GM18873 (cell line): ENCODE results near the gene CTNNB1.

Experiments used
- ATAC-seq: cut with Tn5 transposase; IDR thresholded peaks from one replicate; pipeline ENCODE4 v1.9.1; 2021; ENCODE audit warnings: mild to moderate bottlenecking, moderate library complexity, moderate number of reproducible peaks; ENCODE audit not compliant: unreplicated experiment, low FRiP score

CTNNB1 gene

DNA sequence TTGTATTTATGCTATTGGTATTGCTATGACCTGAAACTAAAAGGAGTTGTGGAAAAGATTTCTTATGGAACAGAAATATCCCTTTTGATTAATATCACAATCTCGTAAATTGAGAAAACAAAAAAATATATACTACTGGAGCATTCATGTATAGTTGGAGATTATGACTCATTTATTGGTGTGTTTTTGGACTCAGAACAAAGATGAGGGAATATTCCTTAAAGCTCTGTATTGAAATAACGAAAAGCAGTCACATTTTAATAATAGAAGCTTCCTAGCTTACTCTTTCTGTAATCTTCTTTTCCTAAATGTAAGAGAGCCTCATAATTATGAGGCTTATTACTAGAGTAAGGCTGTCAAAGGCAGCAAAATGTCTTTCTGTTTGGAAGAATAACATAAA is 14.3 kb downstream of the CTNNB1 start:
- ATAC-seq = no peak

DNA sequence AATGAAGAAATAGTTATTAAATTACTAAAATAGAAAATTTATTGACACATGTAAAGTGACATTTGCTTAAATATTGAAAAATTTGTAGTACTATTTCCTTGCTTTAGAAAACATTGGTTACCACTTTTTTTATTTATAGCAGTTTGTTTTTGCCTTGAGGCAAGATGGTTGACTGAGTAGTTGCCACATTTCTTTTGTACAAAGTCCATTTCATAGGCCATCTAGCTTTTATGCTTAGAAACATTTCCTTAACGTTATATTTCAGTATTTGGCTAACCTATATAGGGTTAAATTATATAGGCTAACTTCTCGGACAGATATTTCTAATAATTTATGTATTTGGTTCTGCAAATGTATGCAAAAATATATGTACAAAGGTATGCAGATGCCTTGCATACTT is 17.1 kb downstream of the CTNNB1 start:
- no peak for ATAC-seq

DNA sequence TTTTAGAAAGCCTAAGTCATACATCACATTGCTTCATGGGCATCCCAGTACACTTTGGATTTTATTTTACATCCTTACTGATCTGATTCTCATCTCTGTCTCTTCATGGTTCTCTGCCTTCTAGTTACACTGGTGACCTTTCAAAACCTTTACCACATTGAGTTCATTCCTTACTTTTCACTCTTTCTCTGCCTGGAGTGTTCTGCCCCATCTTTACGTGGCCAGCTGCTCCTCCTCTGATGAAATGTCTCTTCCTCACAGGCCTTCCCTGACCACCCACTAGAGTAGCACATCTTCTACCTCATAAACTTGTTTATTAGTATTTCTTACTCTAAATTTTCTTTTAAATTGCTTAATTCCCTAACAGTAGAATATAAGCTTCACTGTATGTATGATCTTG is 17.7 kb downstream of the CTNNB1 start:
- ATAC-seq = no peak

DNA sequence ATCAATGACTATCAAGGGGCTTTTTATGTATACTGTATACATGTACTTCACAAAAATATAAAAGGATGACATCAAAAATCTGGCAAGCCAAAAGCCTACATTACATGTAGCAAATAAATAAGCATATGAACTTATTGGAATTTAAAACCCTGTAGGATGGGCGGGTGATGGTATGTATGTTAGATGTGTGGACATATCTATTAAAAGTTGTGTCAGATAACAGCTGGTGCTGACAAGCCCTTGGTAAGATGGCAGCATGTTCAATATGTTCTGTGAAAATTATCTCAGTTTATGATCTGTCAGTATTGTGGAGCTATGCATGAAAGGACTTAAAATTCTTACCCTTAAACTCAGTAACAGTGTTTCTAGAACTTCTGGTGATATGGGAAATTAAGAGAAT is 20.1 kb downstream of the CTNNB1 start:
- no peak for ATAC-seq

DNA sequence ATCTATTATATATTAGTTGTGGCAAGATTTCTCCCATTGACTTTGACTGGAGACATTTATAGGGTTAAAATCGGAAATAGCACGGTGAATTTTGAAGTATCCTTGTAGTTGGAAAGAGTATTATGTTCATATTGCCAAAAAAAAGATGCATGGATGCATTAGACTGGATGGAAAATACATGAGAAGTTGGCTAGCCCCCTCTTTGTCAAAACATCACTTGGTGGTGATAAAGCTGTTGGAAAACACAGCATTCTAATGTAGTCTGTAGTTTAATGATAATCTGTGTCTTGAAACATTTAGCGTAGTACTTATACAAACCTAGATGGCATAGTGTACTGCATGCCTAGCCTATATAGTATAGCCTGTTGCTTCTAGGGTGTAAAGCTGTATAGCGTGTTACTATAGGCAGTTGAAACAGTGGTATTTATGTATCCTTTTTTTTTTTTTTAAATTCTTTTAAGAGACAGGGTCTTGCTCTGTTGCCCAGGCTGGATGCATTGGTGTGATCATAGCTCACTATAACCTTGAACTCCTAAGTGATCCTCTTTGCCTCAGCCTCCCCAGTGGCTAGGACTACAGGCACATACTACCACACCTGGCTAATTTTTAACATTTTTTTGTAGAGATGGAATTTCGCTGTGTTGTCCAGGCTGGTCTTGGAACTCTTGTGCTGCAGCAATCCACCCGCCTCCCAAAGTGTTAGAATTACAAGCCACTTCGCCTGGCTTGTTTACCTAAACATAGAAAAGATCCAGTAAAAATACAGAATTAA is 21.8 kb downstream of the CTNNB1 start:
- ATAC-seq = no peak

DNA sequence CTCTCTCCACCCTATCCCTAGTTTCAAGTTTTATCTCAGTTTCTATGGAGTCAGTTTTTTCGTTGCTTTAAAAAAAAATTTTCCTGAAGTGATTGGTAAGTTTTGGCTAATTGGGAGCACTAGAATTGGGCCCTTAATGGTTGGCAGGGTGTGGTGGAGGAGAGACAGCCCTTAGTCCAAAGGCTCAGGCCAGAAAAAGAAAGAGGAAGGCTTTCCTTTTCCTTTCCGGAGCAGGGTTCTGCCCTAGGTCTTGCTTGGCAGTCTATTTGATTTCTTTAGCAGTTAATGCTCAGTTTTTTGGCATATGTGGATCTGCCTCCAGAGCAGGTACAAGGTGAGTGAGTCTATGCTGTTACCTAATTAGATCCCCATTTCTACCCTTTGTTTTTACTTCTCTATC is 22.7 kb downstream of the CTNNB1 start:
- ATAC-seq = no peak

DNA sequence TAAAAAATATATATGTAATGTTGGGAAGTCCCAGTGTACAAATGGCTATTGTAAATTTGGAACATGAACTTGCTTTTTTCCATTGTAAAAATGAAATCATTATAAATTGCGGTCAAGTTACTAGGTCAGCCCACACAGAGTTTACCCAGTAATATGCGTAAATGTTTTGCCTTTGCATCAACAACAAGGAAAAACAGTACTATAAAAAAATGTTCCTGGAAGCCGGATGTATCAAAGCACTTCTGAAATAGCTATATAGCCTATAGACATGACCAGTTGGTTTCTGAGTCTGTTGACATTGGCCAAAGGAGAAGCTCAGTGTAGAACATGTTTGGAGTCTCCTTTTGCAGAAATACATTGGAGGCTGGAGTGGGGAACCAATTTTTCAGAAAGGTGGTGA is 23.2 kb downstream of the CTNNB1 start:
- ATAC-seq = no peak

DNA sequence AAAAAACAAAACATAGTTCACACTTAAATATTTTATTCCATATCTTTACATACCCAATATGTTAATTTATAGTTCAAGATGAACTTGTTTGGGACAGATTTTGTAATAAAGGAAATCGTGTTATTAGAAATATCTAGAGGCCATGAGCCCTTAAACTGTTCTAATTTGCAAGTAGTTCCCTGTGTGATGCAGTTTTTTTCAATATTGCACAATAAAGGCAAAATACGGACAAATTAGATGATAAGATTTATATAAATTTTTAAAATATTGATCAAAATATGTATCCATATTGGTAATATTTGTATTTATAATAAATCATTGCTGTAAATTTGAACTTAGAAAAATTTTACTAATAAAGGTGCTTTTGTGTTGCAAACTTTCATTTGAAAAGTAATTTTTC is 23.8 kb downstream of the CTNNB1 start:
- no peak for ATAC-seq

DNA sequence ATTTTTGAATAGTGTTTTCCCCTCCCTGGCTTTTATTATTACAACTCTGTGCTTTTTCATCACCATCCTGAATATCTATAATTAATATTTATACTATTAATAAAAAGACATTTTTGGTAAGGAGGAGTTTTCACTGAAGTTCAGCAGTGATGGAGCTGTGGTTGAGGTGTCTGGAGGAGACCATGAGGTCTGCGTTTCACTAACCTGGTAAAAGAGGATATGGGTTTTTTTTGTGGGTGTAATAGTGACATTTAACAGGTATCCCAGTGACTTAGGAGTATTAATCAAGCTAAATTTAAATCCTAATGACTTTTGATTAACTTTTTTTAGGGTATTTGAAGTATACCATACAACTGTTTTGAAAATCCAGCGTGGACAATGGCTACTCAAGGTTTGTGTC is 24.4 kb downstream of the CTNNB1 start:
- ATAC-seq = no peak

DNA sequence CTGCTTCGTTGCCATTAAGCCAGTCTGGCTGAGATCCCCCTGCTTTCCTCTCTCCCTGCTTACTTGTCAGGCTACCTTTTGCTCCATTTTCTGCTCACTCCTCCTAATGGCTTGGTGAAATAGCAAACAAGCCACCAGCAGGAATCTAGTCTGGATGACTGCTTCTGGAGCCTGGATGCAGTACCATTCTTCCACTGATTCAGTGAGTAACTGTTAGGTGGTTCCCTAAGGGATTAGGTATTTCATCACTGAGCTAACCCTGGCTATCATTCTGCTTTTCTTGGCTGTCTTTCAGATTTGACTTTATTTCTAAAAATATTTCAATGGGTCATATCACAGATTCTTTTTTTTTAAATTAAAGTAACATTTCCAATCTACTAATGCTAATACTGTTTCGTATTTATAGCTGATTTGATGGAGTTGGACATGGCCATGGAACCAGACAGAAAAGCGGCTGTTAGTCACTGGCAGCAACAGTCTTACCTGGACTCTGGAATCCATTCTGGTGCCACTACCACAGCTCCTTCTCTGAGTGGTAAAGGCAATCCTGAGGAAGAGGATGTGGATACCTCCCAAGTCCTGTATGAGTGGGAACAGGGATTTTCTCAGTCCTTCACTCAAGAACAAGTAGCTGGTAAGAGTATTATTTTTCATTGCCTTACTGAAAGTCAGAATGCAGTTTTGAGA is 25.0 kb downstream of the CTNNB1 start:
- ATAC-seq = no peak

DNA sequence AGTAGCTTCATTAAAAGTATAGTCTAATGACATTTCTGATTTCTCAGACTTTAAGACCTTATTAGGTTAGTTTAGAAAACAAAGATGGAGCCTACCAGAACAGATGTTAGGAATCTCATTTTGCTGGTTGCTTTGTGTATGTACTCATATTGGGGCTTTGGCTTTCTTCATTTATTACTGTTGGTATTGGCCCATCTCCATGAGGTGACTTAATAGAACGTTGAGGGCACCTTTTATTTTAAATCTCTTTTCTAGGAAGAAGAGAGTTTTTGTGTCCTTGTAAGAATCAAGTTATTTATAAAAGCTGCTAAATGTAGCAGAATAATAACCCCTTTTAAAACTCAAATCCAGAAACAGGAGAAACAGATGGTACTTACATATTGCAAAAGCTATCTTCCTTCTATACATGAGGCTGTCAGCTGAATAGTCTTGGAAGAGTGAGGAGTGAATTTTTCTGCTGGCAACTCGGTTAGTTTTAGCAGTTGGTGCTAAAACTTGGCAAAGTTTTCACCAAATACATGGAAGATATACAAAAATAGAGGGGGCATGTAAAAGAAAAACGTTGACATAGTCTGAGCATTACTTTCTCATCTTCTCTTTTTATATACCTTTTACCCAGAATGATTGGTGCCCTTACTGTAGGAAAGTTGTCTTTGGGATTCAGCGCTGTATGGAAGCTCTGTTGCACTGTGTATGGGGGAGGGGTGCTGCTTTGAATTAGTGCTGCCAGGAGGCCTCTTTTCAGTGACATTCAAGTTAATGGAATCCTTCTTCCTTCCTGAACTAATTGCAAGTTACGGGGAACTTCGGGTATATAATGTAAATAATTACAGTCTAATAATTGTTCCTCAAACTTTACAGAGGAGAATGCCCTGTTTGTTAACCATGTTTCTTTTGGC is 35.8 kb downstream of the CTNNB1 start:
- no peak for ATAC-seq

DNA sequence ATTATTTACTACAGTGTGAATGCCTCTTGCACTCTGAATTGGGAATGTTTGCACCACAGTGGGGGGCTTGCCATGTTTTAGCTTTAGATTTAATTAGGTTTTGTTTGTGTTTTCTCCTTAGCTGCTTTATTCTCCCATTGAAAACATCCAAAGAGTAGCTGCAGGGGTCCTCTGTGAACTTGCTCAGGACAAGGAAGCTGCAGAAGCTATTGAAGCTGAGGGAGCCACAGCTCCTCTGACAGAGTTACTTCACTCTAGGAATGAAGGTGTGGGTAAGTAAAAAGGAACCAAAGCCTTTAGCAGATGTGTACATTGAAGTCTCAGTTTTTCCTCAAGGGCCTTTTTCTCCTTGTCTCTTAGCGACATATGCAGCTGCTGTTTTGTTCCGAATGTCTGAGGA is 36.9 kb downstream of the CTNNB1 start:
- ATAC-seq = no peak

DNA sequence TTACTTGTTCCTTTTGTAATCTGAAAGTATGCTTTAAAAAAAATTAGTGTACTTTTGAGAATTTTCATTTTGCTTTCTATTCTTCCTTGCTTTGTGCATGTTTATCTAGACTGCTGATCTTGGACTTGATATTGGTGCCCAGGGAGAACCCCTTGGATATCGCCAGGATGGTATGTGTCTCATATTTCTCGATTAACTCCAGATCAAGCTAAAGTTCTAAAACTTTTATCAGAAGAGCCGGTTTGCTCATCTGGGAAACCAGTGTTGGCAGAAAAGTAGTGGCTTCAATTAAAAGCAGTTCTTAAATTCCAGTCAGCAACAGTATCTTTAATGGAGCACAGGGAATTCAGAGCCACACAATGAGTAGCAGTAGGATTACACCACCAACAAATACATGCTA is 38.6 kb downstream of the CTNNB1 start:
- ATAC-seq = no peak

DNA sequence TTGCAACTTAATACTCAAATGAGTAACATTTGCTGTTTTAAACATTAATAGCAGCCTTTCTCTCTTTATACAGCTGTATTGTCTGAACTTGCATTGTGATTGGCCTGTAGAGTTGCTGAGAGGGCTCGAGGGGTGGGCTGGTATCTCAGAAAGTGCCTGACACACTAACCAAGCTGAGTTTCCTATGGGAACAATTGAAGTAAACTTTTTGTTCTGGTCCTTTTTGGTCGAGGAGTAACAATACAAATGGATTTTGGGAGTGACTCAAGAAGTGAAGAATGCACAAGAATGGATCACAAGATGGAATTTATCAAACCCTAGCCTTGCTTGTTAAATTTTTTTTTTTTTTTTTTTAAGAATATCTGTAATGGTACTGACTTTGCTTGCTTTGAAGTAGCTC is 40.3 kb downstream of the CTNNB1 start:
- ATAC-seq = no peak

DNA sequence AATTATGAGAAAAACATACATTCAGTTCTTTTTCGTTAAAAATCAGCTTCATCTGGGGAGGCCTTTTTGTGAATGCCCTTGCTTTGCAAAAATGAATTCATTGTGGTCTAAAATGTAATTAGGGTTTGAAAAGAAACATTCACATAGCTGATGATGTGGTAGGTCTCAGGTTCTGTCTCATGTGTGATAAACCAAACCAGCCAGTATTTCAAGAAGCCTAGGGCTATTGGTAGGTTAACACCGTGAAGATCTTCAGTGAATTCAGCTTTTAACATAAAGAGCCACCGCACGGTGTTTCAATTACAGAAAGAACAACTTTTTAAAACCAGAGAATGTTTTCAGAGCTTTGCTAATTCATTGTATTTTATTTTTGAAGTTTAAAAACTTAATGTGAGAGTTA is 41.9 kb downstream of the CTNNB1 start:
- ATAC-seq = no peak

DNA sequence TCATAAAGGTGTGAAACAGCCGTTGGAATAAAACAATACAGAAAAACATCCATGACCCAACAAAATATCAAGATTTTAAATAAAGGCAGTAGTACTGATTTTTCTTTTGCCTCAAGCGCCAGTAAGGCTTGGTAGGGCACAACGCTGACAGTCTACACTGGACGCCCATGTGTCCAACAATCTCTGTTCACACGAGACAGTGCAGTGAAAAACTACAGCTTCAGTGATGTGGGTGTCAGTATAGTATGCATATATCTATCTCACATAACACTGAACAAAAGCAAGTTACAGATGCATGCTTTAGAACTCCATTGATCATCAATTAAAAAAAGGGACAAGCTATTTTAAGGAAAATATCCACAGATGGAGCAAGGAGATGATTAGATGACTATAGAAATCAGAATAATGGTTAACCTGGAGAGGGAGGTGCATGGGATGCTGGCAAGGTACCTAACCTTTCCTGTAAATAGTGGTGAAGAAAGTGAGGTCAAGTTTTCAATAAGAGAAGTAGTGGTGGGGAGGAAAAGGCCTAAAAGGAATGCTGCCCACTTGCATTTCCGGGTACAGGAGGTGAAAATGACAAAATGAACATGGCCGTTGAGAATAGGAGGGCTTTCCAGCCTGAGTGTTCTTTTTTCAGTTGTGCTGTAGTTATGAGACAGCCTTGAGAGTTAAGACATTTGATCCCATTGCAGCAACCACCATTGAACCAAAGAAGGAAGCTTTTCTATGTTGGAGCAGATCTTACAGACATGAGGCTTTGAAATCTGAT is 42.7 kb downstream of the CTNNB1 start:
- ATAC-seq = no peak

DNA sequence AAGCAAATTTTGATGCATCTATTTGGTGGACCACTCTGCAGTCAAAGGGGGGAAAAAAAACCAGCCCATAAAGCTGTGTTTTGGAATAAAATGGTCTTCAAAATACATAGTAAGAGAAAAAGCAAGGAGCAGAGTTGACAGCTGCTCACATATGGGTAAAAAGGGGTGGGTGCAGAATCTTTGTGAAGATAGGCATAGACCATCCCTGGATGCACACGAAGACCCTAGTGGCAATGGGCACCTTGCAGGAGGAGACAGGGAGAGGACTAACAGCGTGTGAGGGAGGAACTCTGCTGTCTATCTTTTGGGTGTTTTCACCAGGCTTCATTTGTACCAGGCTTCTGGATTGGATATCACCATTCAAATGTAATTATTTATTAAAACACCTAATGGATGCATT is 43.9 kb downstream of the CTNNB1 start:
- no peak for ATAC-seq

DNA sequence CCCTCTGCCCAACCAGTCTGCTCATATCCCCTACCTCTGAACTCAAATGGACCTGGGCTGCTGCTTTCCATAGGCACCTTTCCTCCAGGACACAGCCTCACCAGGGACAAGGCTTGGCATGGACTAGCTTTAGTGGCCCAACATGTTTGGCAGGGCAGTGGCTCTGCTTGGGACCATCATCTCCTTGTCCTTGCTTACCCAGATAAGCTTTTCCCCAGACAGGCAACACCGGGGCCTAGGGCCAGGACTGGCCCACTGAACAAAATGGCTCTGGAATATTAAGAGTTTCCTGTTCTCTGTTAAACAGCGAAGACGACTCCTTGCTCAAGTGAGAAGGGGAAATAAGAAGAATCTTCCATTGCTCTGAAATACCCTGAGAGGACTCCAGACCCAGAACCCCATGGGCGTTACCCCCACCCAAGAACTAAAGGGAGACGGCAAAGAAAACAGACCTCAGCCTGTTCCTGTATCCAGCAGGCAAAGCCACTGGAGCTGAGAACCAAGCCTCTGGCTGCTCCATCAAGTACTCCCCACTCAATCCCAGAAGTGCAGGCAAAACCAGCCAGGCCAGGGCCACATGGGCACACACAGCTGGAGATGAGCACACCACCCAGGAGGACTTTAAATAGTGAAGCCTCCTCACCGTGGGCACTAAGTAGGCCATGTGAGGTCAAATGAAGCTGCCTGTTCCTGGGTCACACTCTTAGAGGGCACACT is 45.5 kb downstream of the CTNNB1 start:
- no peak for ATAC-seq

DNA sequence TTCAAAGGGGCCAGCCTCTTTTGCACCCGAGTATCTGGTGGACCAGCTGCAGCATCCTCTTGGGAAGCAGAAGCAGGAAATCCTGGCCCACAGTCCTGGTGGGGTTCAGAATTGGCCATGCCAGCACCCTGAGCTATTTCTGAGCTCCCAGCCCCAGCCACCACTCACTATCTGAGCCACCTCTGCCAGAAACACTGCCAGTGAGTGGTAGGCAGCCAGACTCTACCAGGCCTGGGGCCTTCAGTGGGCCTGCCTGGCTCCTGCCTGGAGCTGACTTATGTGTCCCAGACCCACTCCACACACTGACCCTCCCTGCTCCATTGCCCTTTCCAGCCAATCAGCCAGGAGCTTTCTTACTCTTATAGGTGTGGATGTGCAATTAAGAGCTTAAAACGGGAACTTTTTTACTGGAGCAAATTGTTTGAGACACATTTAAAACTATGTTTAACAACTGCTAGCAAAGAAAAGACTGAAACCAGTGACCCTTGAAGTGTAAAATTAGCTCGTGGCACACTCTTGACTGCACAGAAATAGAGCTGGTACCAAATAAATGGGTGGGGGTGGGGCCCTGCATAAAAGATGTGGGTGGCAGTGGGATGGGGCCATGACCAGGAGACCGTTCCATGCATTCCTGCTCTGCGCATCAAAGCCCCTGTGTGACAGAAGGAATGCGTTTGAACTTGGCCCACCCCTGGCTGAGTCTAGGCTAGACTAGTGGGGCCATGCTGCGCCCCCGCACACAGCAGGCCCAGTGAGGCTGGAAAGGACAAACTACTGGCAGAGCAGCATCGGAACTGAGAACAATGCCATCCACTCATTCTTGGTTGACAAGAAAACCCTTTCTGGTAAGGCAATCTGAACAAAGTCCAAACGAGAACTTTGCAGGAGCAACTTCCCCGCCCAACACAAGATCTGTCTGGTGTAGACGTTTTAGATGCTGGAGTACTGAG is 48.0 kb downstream of the CTNNB1 start:
- no peak for ATAC-seq
